Hepatic stellate cell (primary cell): ENCODE data around the gene PDZRN3.
A peak's percentile ranks its signal among the peaks of the same experiment; 100 is the strongest.
"Not testable (repeated sequence)": the region's sequence is repeated elsewhere in the genome, so short reads cannot be mapped to it uniquely, and the experiment has no call there.

ENCODE experiments used
- DNase-seq: peaks from one replicate; pipeline ENCODE4 v3.0.0; 2011; ENCODE audit warnings: low spot score

PDZRN3 gene

GRCh38 chr3:73586628-73587027, 38.1 kb downstream of the PDZRN3 start:
- no peak for DNase-seq

DNA sequence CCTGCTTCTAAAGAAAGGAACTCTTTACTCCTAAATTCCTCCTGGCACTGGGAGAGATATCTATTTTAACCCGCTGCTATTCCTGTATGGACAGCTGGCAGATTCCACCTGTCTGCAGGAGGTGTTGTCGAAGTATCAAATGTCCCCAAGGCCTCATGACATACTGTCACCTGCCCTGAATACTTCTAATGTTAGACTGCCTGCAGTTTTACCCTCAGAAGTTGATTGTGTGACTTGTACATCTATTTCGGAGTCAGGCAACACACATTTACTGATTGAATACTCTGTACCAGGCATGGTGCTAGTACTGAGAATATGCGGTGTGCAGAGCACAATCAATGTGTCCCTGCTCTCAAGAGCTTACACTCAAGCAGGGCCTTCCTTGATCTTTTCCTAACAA, 38.6 kb downstream of the PDZRN3 start:
- no peak for DNase-seq

- DNase-seq: no peak
Measured at GRCh38 chr3:73584873-73585272, 39.9 kb downstream of the PDZRN3 start.

DNA sequence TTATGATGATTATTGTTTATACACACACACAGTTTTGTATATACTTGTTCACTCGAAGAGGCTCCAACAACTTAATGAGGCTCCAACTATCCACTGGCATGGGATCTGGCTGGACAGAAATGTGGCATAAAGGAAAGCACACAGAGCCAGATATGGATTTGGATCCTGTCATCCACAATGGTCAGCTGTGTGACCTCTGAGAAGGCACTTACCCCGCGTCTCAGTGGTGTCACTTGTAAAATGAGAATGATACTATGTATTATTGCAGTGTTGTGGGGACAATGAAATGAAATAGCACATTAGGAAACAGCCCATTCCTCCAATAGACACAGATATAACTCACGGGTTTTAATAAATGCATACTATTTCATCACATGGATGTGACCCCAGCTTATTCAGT, 42.2 kb downstream of the PDZRN3 start:
- no peak for DNase-seq

DNA sequence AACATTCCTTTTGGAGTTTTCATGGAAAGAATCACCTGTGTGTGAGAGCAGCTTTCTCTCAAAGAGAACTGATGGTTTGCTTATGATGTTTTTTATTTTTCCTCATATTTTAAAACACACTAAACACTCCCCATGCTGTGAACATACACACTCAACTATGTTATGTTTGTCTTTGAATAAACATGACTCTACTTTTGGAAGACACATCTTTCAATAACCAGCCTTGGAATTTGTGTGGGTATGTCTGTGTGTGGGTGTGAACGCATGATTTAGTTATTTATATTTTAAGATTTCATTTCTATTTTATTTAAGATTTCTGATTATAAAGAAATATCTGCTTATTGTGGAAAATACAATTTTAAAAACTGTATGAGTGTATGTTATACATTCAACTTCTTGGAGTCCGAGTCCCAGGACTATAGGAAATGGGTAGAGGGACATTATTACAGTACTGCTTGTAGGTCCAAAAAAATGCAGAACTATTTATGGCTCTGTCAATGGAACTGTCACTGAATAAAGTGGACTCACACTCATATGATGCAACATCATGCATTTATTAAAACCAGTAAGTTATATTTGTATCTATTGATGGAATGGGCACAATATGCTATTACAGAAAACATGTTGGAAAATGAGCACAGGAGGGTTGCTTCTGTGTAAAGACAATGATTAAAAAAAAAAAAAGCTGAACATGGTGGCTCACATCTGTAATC, 43.5 kb downstream of the PDZRN3 start:
- no peak for DNase-seq

DNA sequence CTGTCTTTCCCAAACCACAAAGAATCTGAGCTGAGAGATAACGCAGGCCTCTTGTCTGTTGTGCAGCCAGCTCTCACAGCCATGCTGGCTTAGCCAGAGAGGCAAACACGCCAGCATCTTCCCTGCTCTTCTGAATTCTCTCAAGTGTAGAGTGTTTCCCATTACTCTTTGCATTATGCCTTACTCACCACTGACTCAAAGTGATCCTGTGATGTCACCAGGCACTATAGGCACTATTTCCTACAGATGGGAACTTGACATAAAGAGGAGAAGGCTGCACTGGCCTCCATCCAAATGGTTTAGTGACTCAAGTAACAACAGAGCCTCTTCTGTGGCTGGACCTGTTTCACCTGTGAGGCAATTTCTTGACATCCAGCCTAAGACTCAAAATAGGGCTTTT, 44.4 kb downstream of the PDZRN3 start:
- DNase-seq: no peak

GRCh38 chr3:73577704-73578103, 47.0 kb downstream of the PDZRN3 start:
- no peak for DNase-seq

- DNase-seq: no peak
Measured at GRCh38 chr3:73576999-73577461, 47.7 kb downstream of the PDZRN3 start.

- DNase-seq: no peak
Measured at GRCh38 chr3:73575953-73576352, 48.8 kb downstream of the PDZRN3 start.

DNA sequence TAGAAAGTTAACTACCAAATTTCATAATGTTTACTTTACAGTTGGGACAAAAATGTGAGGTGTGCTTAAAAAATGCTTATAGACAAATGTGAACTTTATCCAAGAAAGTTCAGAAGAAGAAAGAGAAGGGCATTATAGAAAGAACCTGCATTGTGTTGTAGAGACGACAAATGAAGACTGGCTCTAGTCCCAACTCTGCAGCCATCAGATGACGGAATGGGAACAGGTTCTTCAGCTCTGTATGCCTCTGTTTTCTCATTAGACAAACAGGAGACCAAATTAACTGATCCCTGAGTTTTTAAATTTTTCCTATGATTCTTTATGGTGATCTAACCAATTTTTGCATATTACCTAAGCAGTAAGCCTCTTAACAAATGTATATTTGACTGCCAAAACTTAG, 49.2 kb downstream of the PDZRN3 start:
- DNase-seq: no peak

DNA sequence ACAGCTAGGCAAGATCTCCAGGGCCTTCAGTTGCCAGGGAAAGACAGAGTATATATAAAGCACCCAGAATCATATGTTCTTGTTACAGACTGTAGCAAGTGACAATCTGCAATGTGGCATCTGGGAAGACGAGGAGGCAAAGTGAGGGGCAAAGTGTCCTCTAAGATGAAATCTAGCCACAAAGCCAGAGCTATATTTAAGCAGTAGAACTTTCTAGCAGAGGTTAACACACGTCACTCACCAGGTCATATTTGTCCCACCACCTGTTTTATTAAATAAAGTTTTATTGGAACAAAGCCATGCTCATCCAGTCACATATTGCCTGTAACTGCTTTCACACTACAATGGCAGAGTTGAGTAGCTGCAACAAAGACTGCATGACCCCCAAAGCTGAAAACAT, 51.5 kb downstream of the PDZRN3 start:
- DNase-seq: no peak

DNA sequence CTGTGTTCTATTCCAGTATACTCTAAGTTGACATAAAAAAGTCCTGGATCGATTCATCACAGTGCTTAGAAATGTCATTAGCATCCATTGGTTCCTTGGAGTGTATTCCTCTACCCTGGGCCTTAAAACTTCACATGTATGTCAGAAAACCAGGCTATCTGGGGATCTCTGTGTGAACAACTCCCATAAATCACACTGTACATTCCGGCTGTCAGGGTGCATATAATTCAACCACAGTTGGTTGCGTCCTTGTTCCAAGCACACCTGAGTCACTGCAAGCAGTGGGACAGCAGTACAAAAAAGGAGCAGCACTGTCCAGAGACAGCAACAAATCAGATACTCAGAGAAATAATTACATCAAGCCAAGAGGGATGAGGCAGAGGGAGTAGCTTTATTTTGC, 52.4 kb downstream of the PDZRN3 start:
- DNase-seq: no peak

GRCh38 chr3:73571238-73571794, 53.4 kb downstream of the PDZRN3 start:
- no peak for DNase-seq

DNA sequence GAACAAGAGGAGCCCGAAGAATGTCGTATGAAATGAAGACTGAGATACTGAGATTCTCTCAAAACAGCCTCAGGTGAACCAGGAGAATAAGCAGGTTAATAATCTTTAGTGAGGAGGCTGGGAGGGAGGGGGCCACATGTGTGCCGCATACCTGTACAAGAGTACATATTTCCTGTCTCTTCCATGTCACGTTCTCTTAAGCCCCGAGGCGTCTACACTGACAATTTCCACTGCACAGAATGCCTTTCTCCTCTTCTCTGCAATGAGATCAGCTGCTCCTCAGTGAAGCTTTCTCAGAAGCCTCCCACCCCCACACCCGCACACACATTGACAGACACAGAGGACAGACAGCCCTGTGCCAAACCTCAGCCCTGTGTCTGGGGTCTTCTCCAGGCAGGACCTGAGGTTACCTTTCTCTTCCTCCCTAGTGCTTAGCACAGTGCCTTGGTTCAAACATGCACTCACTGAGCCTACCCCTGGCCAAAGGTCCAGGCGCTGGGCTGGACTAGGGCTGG, 55.4 kb downstream of the PDZRN3 start:
- no peak for DNase-seq

GRCh38 chr3:73568371-73568862, 56.3 kb downstream of the PDZRN3 start:
- no peak for DNase-seq

- not testable (repeated sequence) for DNase-seq
Measured at GRCh38 chr3:73565374-73565773, 59.4 kb downstream of the PDZRN3 start.

- DNase-seq: peak; percentile 22
Measured at GRCh38 chr3:73563896-73564582, 60.7 kb downstream of the PDZRN3 start.

- no peak for DNase-seq
Measured at GRCh38 chr3:73561494-73561893, 63.2 kb downstream of the PDZRN3 start.

- DNase-seq: no peak
Measured at GRCh38 chr3:73559749-73560148, 65.0 kb downstream of the PDZRN3 start.

DNA sequence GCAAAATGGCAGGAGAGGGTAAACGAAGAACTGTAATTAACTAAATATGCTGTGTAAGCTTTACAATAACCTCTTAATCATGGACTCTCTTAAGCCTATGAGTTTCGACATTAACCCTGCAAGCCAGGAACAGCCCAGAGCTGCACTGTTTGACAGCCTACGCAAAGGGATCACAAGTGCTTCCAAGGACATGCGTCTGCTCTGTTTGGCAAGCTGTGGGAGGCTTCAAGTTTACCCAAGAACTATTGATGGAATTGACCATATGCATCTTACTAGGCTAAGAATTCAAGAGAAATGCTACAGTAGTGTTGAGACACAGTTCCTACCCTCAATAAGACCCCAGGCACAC, 66.0 kb downstream of the PDZRN3 start:
- DNase-seq: no peak

DNA sequence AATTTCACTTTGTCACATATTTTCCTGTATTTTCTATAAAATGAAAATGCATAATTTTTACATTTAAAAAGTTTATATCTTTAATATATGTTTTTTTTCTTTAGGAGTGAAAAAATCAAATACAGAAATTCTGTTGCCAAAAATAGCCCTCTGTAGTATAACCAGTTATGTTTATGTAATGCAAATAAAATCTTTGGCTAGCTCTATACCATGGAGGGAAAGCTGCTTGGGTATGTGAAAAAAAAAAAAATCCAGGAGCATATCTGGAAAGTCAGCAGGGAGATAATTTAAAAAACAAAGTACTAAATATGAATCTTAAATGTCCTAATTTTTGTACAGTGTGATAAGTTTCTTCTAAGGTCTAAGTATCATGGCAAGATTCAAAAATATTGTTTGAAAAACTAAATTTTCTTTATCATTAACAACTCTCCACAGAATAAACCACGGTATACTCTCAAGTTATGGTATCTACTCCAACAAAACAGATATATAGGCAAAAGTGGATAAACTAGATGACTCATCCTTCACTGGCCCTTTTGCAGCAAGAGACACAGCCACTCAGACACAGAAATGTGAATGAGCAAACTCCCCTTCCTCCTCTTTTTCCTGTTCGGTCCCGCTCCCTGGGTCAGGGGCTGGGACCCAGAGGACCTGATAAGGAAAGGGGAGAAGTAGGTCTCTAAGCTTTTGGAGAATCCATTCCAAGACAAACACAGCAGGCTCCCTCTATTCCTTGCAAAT, 66.6 kb downstream of the PDZRN3 start:
- peak; percentile 12 for DNase-seq
